Common myeloid progenitor, CD34-positive (primary cell): ENCODE results near the gene CDKL5.
"Not testable (repeated sequence)": the region's sequence is repeated elsewhere in the genome, so short reads cannot be mapped to it uniquely, and the experiment has no call there.

ENCODE experiments used
- CTCF ChIA-PET: fragments of 350-600 bp; sonication (Branson Sonifier 250); formaldehyde crosslinking; loops from one replicate; lab custom pipeline; 2021; ENCODE audit warnings: antibody characterized with exemption; lab: Charles Lee
- POLR2A ChIA-PET: fragments of 350-600 bp; sonication (Branson Sonifier 250); formaldehyde crosslinking; loops from one replicate; lab custom pipeline; 2021; ENCODE audit warnings: antibody characterized with exemption; lab: Charles Lee
- DNase-seq, 3 donors: peaks; one replicate each; pipeline versions ENCODE4 v3.0.0 to v3.0.0-alpha.2; 2013
- H3K27ac ChIP-seq, 2 experiments: 1 replicate in 1 of 2; 2 replicates in 1 of 2; pipeline ENCODE4 v1.7.0; 2013; ENCODE audit warnings: inconsistent platforms in 2 of 2, low read length in 2 of 2, mild to moderate bottlenecking in 2 of 2, low read depth in 1 of 2, moderate library complexity in 1 of 2; ENCODE audit not compliant: severe bottlenecking in 2 of 2, insufficient read depth in 1 of 2, poor library complexity in 1 of 2
- H3K27me3 ChIP-seq, 5 experiments: replicated peaks in 2 of 5; 1 replicate in 3 of 5; 2 replicates in 2 of 5; pipeline versions ENCODE4 v1.6.1 to v1.7.0; 2013; ENCODE audit warnings: low read length in 4 of 5, mild to moderate bottlenecking in 2 of 5, moderate library complexity in 2 of 5, inconsistent platforms in 1 of 5; ENCODE audit not compliant: insufficient read depth in 5 of 5, control insufficient read depth in 4 of 5
- H3K36me3 ChIP-seq, 4 experiments: 1 replicate in 2 of 4; 2 replicates in 2 of 4; pipeline versions ENCODE4 v1.6.1 to v1.7.0; 2013; ENCODE audit warnings: low read length in 3 of 4, control low read depth in 1 of 4, mild to moderate bottlenecking in 1 of 4; ENCODE audit not compliant: control insufficient read depth in 4 of 4, insufficient read depth in 4 of 4
- H3K4me1 ChIP-seq, 4 experiments: 1 replicate in 3 of 4; 2 replicates in 1 of 4; pipeline versions ENCODE4 v1.6.1 to v1.7.1; 2013; ENCODE audit warnings: low read length in 3 of 4, mild to moderate bottlenecking in 3 of 4, control low read depth in 1 of 4, inconsistent platforms in 1 of 4, moderate library complexity in 1 of 4; ENCODE audit not compliant: control insufficient read depth in 4 of 4, insufficient read depth in 4 of 4; ENCODE audit errors: control extremely low read depth in 1 of 4
- H3K4me3 ChIP-seq, 7 experiments: 1 replicate in 4 of 7; 2 replicates in 3 of 7; pipeline versions ENCODE4 v1.5.1 to v1.7.0; 2013; ENCODE audit warnings: mild to moderate bottlenecking in 7 of 7, low read length in 6 of 7, moderate library complexity in 6 of 7, inconsistent platforms in 2 of 7, low read depth in 2 of 7, control low read depth in 1 of 7; ENCODE audit not compliant: insufficient read depth in 4 of 7, control insufficient read depth in 1 of 7; ENCODE audit errors: extremely low read depth in 1 of 7
- H3K9me3 ChIP-seq, 5 experiments: 1 replicate in 4 of 5; 2 replicates in 1 of 5; pipeline versions ENCODE4 v1.6.1 to v1.7.1; 2013; ENCODE audit warnings: low read length in 4 of 5, mild to moderate bottlenecking in 2 of 5, inconsistent platforms in 1 of 5, low read depth in 1 of 5, moderate library complexity in 1 of 5; ENCODE audit not compliant: control insufficient read depth in 4 of 5, insufficient read depth in 2 of 5; ENCODE audit errors: control extremely low read depth in 1 of 5
- WGBS: methylation state at CpG from one replicate; pipeline ENCODE4 v1.1.5; 2013; ENCODE audit not compliant: insufficient coverage; 5-methylcytosine and 5-hydroxymethylcytosine counted together

CDKL5 gene

DNA sequence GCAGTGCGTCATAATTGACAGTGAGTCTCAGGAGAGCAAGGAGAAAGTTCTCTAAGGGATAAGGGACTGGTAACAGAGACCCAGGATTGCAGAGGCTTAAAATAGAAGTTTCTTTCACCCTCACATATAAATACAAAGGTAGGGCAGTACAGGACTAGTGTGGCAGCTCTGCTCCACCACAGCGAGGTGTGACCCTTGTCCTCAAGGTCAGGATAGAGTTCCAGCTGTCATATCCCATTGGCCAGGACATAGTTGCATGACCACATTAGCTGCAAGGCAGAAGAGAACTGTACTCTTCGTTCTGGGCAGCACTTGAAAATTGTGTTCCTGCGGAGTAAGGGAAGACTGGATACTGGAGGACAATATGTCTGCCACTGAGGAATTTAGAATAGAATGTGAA is 152.0 kb downstream of the CDKL5 start:
- H3K36me3 ChIP-seq, result no peaks in the 10 kb centered on the region
- WGBS, result 100% methylated on average over 3 of the region's 4 CpGs
- ChIA-PET CTCF (no interaction called here), POLR2A (no interaction called here)
- no peaks in the 10 kb centered on the region for H3K9me3 ChIP-seq
- no peaks in the 10 kb centered on the region for H3K4me1 ChIP-seq
- H3K27me3 ChIP-seq, result peaks cover 0 to 4% (median 0%) of the 10 kb centered on the region in 5 experiments
- no peak for DNase-seq
- no peak overlapping the region for H3K4me3 ChIP-seq
- no peak overlapping the region for H3K27ac ChIP-seq

DNA sequence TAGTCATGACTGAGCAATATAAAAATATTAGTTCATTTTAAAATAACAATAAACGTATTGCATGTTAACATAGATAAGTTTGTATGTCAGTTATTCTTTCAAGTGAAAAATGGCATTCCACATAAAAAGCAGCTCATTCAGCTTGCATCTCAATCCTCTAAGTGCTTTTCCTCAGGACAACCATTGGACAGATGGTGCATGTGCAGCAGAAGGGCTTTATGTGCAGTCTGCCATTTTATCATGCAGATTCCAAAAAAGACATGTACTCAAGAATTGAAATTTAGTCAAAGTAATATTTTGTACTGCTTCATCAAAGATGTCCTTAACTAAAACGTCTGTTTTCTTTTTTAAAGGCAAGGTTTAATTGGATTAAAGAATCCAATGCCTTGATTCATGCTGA is 153.1 kb downstream of the CDKL5 start:
- WGBS, result 83% methylated on average over 1 of the region's 2 CpGs
- Histone ChIP-seq H3K4me3 (no peak overlapping the region), H3K9me3 (no peaks in the 10 kb centered on the region), H3K4me1 (peaks cover 0 to 2% (median 1%) of the 10 kb centered on the region in 4 experiments), H3K36me3 (no peaks in the 10 kb centered on the region), H3K27ac (no peak overlapping the region), H3K27me3 (peaks cover 0 to 4% (median 0%) of the 10 kb centered on the region in 5 experiments)
- DNase-seq, result no peak
- ChIA-PET POLR2A (no interaction called here), CTCF (no interaction called here)

DNA sequence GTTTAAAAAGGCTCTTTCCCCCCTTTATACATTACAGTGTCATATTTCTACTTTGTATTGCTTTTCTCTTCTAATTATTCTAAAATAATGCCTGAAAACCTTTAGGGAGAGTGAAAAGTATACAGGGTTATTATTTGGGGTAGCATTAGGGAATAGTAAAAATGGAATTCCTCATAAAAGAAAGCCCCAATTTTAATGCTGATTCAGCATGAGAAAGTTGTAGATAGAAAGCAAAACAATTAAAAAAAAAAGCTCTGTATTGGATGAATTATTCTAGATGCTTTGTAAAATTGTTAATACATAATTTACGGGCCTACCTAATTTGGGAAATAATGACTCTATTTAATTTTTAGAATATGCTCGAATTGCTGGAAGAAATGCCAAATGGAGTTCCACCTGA is 154.1 kb downstream of the CDKL5 start:
- POLR2A ChIA-PET, result interaction anchor here (0.6 kb wide), 1 partner anchor 1635 kb away, joined by 3 read pairs; no protein-coding TSS in a partner anchor
- DNase-seq, result no peak
- CTCF ChIA-PET, result no interaction called here
- Histone ChIP-seq H3K36me3 (no peaks in the 10 kb centered on the region), H3K4me3 (no peak overlapping the region), H3K4me1 (peaks cover 0 to 2% (median 1%) of the 10 kb centered on the region in 4 experiments), H3K27me3 (peaks cover 0 to 3% (median 0%) of the 10 kb centered on the region in 5 experiments), H3K9me3 (no peaks in the 10 kb centered on the region), H3K27ac (no peak overlapping the region)
- WGBS, result 100% methylated on average over 1 of the region's 2 CpGs

DNA sequence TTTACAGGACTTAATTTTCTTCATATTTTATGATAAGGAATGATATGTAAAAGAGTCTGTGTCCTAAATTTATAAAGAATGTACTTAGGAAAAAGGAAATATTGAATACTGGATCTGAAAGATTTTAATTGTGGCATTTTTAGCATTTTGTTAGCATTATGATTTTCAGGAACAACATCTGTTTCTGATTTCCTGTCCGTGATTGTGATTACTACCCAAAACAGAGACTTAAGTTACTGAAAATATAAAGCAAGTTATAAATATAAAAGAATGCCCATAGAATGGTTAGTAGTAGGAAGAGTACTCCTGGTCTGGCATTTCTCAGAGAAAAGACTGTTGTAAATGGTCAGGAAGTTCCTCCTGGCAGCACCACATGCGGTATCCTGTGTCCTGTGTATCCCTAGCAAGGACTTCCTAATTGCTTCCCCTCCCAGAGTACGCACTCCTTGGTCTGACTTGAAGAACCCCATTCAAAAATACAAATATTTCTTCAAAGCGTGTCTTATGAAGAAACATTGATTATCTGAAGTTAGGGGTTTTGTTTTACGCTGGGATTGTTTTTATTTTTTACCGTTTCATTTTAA is 157.6 kb downstream of the CDKL5 start:
- H3K9me3 ChIP-seq, result no peaks in the 10 kb centered on the region
- ChIA-PET POLR2A (no interaction called here), CTCF (no interaction called here)
- no peaks in the 10 kb centered on the region for H3K36me3 ChIP-seq
- peak in 2 of 3 donors; percentile 3 to 9 for DNase-seq
- no peaks in the 10 kb centered on the region for H3K27me3 ChIP-seq
- no peak overlapping the region for H3K4me3 ChIP-seq
- H3K27ac ChIP-seq, result no peak overlapping the region
- peaks cover 0 to 2% (median 1%) of the 10 kb centered on the region in 4 experiments for H3K4me1 ChIP-seq
- WGBS, result 38% methylated on average over 1 of the region's 6 CpGs

DNA sequence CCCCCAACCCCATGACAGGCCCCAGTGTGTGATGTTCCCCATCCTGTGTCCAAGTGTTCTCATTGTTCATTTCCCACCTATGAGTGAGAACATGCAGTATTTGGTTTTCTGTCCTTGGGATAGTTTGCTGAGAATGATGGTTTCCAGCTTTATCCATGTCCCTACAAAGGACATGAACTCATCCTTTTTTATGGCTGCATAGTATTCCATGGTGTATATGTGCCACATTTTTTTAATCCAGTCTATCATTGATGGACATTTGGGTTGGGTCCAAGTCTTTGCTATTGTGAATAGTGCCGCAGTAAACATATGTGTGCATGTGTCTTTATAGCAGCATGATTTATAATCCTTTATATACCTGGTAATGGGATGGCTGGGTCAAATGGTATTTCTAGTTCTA is 163.9 kb downstream of the CDKL5 start:
- H3K9me3 ChIP-seq, CTCF ChIA-PET, H3K27ac ChIP-seq, DNase-seq, H3K36me3 ChIP-seq, H3K4me1 ChIP-seq, H3K27me3 ChIP-seq, POLR2A ChIA-PET, H3K4me3 ChIP-seq: not testable (repeated sequence)
- no CpG with 5 or more reads among the region's 1 CpG for WGBS

DNA sequence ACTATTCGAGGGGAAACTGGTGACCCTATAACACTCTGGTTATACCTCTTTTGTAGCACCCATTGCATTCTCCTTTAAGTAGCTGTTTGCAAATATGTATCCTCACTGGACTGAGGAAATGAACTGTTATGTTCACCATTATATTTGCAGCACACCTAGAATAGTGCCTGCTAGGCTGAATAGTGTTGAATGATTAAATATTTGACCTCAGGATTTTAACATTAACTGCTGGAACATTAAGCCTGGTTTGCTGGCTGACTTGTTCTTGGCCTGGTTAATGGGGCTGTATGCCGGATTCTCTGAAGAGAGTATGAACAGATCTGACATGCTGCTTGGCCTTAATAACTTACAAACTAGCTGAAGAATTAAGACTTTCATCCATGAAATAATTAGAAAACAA is 166.4 kb downstream of the CDKL5 start:
- Histone ChIP-seq H3K4me1 (no peaks in the 10 kb centered on the region), H3K27ac (no peak overlapping the region), H3K27me3 (no peaks in the 10 kb centered on the region), H3K4me3 (no peak overlapping the region), H3K9me3 (no peaks in the 10 kb centered on the region), H3K36me3 (no peaks in the 10 kb centered on the region)
- POLR2A ChIA-PET, result no interaction called here
- DNase-seq, result no peak
- CTCF ChIA-PET, result no interaction called here
- 100% methylated on average over 1 of the region's 2 CpGs for WGBS

DNA sequence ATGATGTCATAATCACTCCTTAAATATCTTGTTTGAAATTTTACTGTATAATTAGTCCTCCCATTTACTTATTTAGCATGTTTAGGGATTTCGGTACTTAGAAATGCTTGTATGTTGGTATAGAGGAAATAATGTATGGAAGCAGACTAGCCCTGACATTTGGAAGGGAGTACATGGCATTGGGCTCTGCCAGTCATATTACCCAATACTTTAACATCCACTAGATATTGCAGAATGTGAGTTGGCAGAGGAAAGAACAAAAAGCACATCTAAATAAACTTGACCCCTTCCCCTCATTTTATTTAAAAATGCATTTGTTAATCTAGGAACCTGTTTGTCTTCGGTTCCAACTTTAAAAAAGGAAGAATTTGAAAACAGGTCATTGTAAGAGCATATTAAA is 168.7 kb downstream of the CDKL5 start:
- CTCF ChIA-PET, result no interaction called here
- H3K27me3 ChIP-seq, result no peaks in the 10 kb centered on the region
- WGBS, result no CpG with 5 or more reads among the region's 2 CpGs
- H3K9me3 ChIP-seq, result no peaks in the 10 kb centered on the region
- no peak overlapping the region for H3K27ac ChIP-seq
- no peaks in the 10 kb centered on the region for H3K4me1 ChIP-seq
- DNase-seq, result no peak
- H3K36me3 ChIP-seq, result no peaks in the 10 kb centered on the region
- H3K4me3 ChIP-seq, result no peak overlapping the region
- POLR2A ChIA-PET, result no interaction called here
